Heart left ventricle (tissue), 16 donors: ENCODE data around the gene SUCLG1. TPM values are rescaled to one million over a fixed set of nuclear protein-coding genes. Genes with fewer than 3 reads are reported as not detected.

Experiments used
- ATAC-seq, 4 donors: fragments of 200-7000 bp; cut with Tn5 transposase; one replicate each; pipeline ENCODE4 v1.9.1; 2020 to 2022; ENCODE audit warnings: moderate library complexity in 4 of 4, mild to moderate bottlenecking in 3 of 4, moderate number of reproducible peaks in 1 of 4
- DNase-seq, 5 donors: peaks; one replicate each; pipeline ENCODE4 v3.0.0-alpha.2; 2020
- H3K27ac ChIP-seq, 12 donors: fragments of 200-600 bp; sonication (generic) in 4 of 12; one replicate each; pipeline versions ENCODE4 v1.5.0 to v1.8.0; 2016 to 2022; ENCODE audit warnings: mild to moderate bottlenecking in 2 of 12
- H3K27me3 ChIP-seq, 9 donors: fragments of 200-600 bp; sonication (generic) in 2 of 9; one replicate each; pipeline versions ENCODE4 v1.5.1 to v1.8.0; 2016 to 2022; ENCODE audit warnings: mild to moderate bottlenecking in 3 of 9
- H3K36me3 ChIP-seq, 9 donors: fragments of 200-600 bp; sonication (generic) in 2 of 9; one replicate each; pipeline versions ENCODE4 v1.5.0 to v1.8.0; 2018 to 2022; ENCODE audit warnings: mild to moderate bottlenecking in 2 of 9
- H3K4me1 ChIP-seq, 12 donors: fragments of 200-600 bp; sonication (generic) in 4 of 12; one replicate each; pipeline versions ENCODE4 v1.5.0 to v1.8.0; 2016 to 2022; ENCODE audit warnings: mild to moderate bottlenecking in 3 of 12
- H3K4me3 ChIP-seq, 12 donors: fragments of 200-600 bp; sonication (generic) in 4 of 12; one replicate each; pipeline versions ENCODE4 v1.5.0 to v1.8.0; 2017 to 2022; ENCODE audit warnings: mild to moderate bottlenecking in 9 of 12, moderate library complexity in 4 of 12
- H3K9me3 ChIP-seq, 12 donors: fragments of 200-600 bp; sonication (generic) in 4 of 12; one replicate each; pipeline versions ENCODE4 v1.5.0 to v1.8.0; 2016 to 2022; ENCODE audit warnings: mild to moderate bottlenecking in 1 of 12
- POLR2A ChIP-seq, 2 donors: fragments of 450-650 bp; IDR thresholded peaks; one replicate each; pipeline ENCODE4 v1.6.1; 2017; ENCODE audit warnings: antibody characterized with exemption in 2 of 2, mild to moderate bottlenecking in 2 of 2, moderate library complexity in 2 of 2
- WGBS, 4 donors: extraction: QIAGEN DNeasy Blood & Tissue Kit in 2 of 4; methylation state at CpG; one replicate each; pipeline versions ENCODE4 v1.1.5 to v1.1.7; 2013 to 2018; 5-methylcytosine and 5-hydroxymethylcytosine counted together
- intact Hi-C, 10 donors: fragments of 100-400 bp; cut with DNase I; formaldehyde crosslinking; loops; one replicate each; pipeline versions ENCODE4 v1.11.1 to v1.14.2; 2022
- polyA plus RNA-seq, 2 donors: library from polyadenylated mRNA; stranded (reverse); fragments of 200-250 nt; gene quantifications; one replicate each; pipeline ENCODE4 v1.2.3, GENCODE V29; 2013
- total RNA-seq, 9 donors: library from RNA; depleted of rRNA in 2 of 9; stranded (reverse); fragments of >200 nt in 2 of 9; fragmentation: NEBNext Ultra II Directional in 3 of 9; extraction: Animal tissue kit (Norgen Biotek cat#: 25700) in 3 of 9; gene quantifications; one replicate each; pipeline versions ENCODE4 v1.1.0 to v1.2.4, GENCODE V29; 2016 to 2023
- TF ChIP-seq, protein P1 (sequence below), 12 donors: fragments of 200-600 bp; sonication (generic) in 4 of 12; IDR thresholded peaks; one replicate each; pipeline versions ENCODE4 v1.5.0 to v1.8.0; 2018 to 2022; ENCODE audit warnings: antibody characterized with exemption in 12 of 12, mild to moderate bottlenecking in 5 of 12
- donor health status: ischemic (EF 13 %, LVEDD 7.1; RV severe dilation, severe dysfunction).
- donor health status: healthy with polysubstance abuse.
- donor health status: DM: no; HTN: yes; CAD: no.
- donor health status: DM: no; HTN: no; CAD: no.
- donor health status: ischemic (EF 25% LVEDD 6.9; RV normal size, moderate dysfunction).
- donor health status: ischemic (EF 25% LVEDD 5.7; RV mildly dilated, moderate dysfunction).
- donor health status: healthy.
- donor health status: DM: yes; HTN: yes; CAD: no.
- donor health status: ischemic (EF 35%, LVEDD 5.7; RV mildly dilated, moderate dysfunction).
- donor health status: nonischemic (EF 11% LVEDD 7.7; RV severe dilation, severe dysfunction).
- donor health status: DM: yes; HTN: yes; CAD: no.
- donor health status: PGD.
- donor health status: ischemic (EF 29% LVEDD 5.4; RV normal size, mild dysfunction).
- donor health status: nonischemic (EF 23%, LVEDD 6.1; RV moderate dilation, normal function).

Gene SUCLG1
- total and polyA plus RNA-seq, 11 donors: 184 to 348 (median 258) TPM

DNA sequence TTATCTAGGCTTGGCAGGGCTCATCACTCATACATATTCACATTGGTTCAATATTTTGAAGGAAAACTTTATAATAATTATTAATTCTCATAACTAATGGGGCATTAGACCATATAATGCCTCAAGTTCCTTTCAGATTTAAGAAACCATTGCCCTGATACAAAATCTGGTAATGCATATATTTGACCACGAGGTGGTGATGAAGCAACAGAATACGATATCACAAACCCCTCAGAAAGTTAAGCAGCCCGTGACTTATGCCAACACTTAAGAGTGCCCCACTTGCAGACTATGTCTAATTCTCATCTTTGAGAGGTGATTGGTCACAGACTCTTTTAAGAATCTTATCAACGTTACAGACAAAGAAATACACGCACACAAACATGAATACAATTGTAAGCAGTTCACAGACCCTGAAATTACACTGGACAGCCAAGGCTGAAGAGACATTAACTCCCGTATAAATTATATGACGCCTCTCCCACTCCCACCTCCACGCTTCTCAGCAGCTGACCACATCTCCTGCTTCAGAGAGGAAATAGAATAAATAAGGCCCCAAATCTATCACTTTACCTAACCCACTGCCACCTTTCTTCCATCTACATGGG is 36.6 kb upstream of the SUCLG1 start:
- Histone ChIP-seq H3K27me3 (peaks cover 0 to 4% (median 0%) of the 10 kb centered on the region in 9 donors), H3K4me3 (no peak overlapping the region), H3K4me1 (peaks cover 0 to 3% (median 0%) of the 10 kb centered on the region in 12 donors), H3K9me3 (peaks cover 0 to 4% (median 0%) of the 10 kb centered on the region in 12 donors), H3K36me3 (no peaks in the 10 kb centered on the region), H3K27ac (no peak overlapping the region)
- ATAC-seq: peak in 3 of 4 donors; percentile 70 to 81 (median 71)
- no peak for DNase-seq
- intact Hi-C loops: loop anchor here (1.0 to 5.0 kb wide), 10 partner anchors 137 to 432 kb away; partner anchors contain the start of gene TRABD2A (in 6 of the 10)
- WGBS, 4 donors: 20 to 24% (median 23%) methylated on average over 8 of the region's 8 CpGs
- TF ChIP-seq POLR2A (IDR thresholded peaks at IDR 0.05): no peak
- TF ChIP-seq, protein P1, sequence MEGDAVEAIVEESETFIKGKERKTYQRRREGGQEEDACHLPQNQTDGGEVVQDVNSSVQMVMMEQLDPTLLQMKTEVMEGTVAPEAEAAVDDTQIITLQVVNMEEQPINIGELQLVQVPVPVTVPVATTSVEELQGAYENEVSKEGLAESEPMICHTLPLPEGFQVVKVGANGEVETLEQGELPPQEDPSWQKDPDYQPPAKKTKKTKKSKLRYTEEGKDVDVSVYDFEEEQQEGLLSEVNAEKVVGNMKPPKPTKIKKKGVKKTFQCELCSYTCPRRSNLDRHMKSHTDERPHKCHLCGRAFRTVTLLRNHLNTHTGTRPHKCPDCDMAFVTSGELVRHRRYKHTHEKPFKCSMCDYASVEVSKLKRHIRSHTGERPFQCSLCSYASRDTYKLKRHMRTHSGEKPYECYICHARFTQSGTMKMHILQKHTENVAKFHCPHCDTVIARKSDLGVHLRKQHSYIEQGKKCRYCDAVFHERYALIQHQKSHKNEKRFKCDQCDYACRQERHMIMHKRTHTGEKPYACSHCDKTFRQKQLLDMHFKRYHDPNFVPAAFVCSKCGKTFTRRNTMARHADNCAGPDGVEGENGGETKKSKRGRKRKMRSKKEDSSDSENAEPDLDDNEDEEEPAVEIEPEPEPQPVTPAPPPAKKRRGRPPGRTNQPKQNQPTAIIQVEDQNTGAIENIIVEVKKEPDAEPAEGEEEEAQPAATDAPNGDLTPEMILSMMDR (IDR thresholded peaks at IDR 0.05): peak; percentile 52 to 81 (median 73)

DNA sequence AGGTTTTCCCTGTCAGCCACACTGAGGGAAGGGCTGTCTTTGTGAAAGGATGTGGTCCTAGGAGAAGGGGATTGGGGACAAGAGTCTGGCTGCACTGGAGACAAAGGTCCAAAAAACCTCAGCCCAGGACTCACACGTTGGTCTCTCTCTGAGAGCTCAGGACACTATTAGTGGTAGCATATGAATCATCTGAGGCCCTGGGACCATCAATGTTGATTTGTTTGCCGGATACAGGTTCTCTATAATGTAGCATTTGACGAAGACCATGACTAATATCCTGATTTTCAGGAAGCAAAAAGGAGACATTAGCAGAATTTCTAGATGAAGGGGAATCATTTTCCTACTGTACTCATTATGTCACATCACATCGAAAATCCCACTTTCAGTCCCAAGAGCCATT is 35.0 kb upstream of the SUCLG1 start:
- Histone ChIP-seq H3K36me3 (no peaks in the 10 kb centered on the region), H3K4me3 (no peak overlapping the region), H3K27me3 (peaks cover 0 to 4% (median 0%) of the 10 kb centered on the region in 9 donors), H3K27ac (no peak overlapping the region), H3K9me3 (no peaks in the 10 kb centered on the region), H3K4me1 (peaks cover 0 to 3% (median 0%) of the 10 kb centered on the region in 12 donors)
- intact Hi-C loops: loop anchor here in 8 of 10 donors (2.0 to 5.0 kb wide), 6 partner anchors 138 to 433 kb away; partner anchors contain the start of gene TRABD2A (in 1 of the 8)
- ATAC-seq (no peak), DNase-seq (no peak)
- TF ChIP-seq POLR2A (IDR thresholded peaks at IDR 0.05): no peak
- 47 to 71% (median 68%) methylated on average over 4 of the region's 4 CpGs for WGBS, 4 donors

GRCh38 chr2:84493514-84493913 is 34.4 kb upstream of the SUCLG1 start:
- DNase-seq: no peak
- intact Hi-C loops: loop anchor here in 3 of 10 donors (5.0 kb wide), 3 partner anchors 139 to 434 kb away; partner anchors contain the start of gene TRABD2A (in 1 of the 3)
- no peak for ATAC-seq
- TF ChIP-seq POLR2A (IDR thresholded peaks at IDR 0.05): no peak
- TF ChIP-seq, protein P1 (IDR thresholded peaks at IDR 0.05): no peak
- Histone ChIP-seq H3K27me3 (peaks cover 0 to 4% (median 0%) of the 10 kb centered on the region in 9 donors), H3K27ac (no peak overlapping the region), H3K4me3 (no peak overlapping the region), H3K36me3 (no peaks in the 10 kb centered on the region), H3K4me1 (peaks cover 0 to 3% (median 0%) of the 10 kb centered on the region in 12 donors), H3K9me3 (no peaks in the 10 kb centered on the region)
- WGBS, 4 donors: 59 to 69% (median 66%) methylated on average over 5 of the region's 5 CpGs

- intact Hi-C loops: loop anchor here in 3 of 10 donors (5.0 kb wide), 3 partner anchors 140 to 435 kb away; partner anchors contain the start of gene TRABD2A (in 1 of the 3)
- Histone ChIP-seq H3K9me3 (no peaks in the 10 kb centered on the region), H3K4me1 (peaks cover 0 to 6% (median 0%) of the 10 kb centered on the region in 12 donors), H3K4me3 (no peak overlapping the region), H3K36me3 (no peaks in the 10 kb centered on the region), H3K27me3 (peaks cover 0 to 4% (median 0%) of the 10 kb centered on the region in 9 donors), H3K27ac (no peak overlapping the region)
- no peak for TF ChIP-seq POLR2A (IDR thresholded peaks at IDR 0.05)
- TF ChIP-seq, protein P1 (IDR thresholded peaks at IDR 0.05): no peak
- 63 to 83% (median 73%) methylated on average over 1 of the region's 1 CpG for WGBS, 4 donors
- DNase-seq (no peak), ATAC-seq (no peak)
Measured at GRCh38 chr2:84492571-84492970, 33.5 kb upstream of the SUCLG1 start.
